Fibroblast of villous mesenchyme (primary cell): Measurements from ENCODE around the gene ENTPD1. TPM values are rescaled to one million over a fixed set of nuclear protein-coding genes. Genes with fewer than 3 reads are reported as not detected.
"Not testable (repeated sequence)": the region's sequence is repeated elsewhere in the genome, so short reads cannot be mapped to it uniquely, and the experiment has no call there.

Experiments used
- DNase-seq: peaks from one replicate; pipeline ENCODE4 v3.0.0-alpha.2; 2010; ENCODE audit warnings: low read depth
- H3K4me3 ChIP-seq: 2 replicates; pipeline ENCODE4 v1.5.1; 2011; ENCODE audit warnings: low read depth, mild to moderate bottlenecking, low read length
- total RNA-seq: library from RNA; depleted of rRNA; stranded (reverse); fragments of >200 nt; gene quantifications from 2 replicates; pipeline ENCODE4 v1.2.3, GENCODE V29; 2012
- TF ChIP-seq, protein P1 (sequence below): IDR thresholded peaks from 2 replicates; pipeline ENCODE4 v1.5.1; 2012; ENCODE audit warnings: low read depth, mild to moderate bottlenecking, low read length; ENCODE audit not compliant: insufficient read depth

Gene ENTPD1
- total RNA-seq, 1 donor, result 0.86 TPM

DNA sequence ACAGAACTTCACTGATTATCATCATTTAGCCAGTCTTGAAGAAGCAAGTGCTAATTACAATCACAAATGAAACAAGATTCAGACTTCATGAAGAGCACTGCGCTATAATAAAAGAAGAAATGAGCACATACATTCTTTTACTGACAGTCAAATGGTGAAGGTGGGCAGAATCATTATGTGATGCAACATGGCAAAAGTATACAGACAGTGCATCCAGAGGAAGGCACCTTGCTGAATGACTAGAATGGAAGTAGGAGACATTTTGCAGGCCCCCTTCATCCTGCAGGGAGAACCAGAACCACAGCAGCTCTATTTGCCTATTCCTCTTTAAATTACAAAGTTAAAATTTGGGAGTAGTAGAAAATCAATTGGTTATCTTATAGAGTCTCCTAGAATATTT is 120.8 kb downstream of the ENTPD1 start:
- TF ChIP-seq, protein P1, sequence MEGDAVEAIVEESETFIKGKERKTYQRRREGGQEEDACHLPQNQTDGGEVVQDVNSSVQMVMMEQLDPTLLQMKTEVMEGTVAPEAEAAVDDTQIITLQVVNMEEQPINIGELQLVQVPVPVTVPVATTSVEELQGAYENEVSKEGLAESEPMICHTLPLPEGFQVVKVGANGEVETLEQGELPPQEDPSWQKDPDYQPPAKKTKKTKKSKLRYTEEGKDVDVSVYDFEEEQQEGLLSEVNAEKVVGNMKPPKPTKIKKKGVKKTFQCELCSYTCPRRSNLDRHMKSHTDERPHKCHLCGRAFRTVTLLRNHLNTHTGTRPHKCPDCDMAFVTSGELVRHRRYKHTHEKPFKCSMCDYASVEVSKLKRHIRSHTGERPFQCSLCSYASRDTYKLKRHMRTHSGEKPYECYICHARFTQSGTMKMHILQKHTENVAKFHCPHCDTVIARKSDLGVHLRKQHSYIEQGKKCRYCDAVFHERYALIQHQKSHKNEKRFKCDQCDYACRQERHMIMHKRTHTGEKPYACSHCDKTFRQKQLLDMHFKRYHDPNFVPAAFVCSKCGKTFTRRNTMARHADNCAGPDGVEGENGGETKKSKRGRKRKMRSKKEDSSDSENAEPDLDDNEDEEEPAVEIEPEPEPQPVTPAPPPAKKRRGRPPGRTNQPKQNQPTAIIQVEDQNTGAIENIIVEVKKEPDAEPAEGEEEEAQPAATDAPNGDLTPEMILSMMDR, result no peak
- no peak overlapping the region for H3K4me3 ChIP-seq
- DNase-seq, result no peak

DNA sequence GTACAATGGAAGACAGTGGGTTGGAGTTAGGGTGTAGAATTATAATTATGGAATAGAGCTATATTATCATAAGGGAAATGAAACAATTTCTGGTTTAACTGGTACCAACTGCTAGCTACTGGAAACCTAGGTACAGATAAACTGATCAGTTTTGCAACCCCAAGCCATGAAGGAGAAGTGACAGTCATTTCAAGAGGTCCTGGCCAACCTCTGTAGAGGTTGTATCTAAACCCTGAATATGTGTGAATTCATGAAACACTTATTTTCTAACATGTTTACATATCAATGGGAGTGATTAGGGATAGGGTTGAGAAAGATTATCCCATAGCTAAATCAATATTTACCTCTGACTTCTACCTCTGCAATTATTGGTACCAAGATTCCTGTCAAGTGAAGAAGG is 121.9 kb downstream of the ENTPD1 start:
- no peak overlapping the region for H3K4me3 ChIP-seq
- no peak for DNase-seq
- TF ChIP-seq, protein P1, result no peak

DNA sequence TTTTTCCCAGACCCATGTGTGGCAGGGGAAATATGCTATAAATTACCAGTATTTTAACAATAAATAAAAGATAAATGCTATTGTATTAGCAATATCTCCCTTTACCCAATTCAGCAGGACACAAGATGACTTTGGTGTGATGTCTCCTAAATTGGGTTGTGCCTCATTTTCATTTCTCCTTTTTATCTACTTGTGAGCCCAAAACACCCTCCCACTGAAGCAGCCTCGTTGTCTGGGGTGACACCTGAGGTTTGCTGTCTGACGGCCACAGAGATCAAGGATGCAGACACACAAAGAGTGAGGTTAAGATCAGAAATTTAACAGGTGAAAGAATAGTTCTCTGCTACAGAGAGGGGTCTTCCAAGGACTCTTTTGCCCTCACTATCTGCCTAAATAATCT is 124.7 kb downstream of the ENTPD1 start:
- H3K4me3 ChIP-seq, result no peak overlapping the region
- TF ChIP-seq, protein P1, result no peak
- DNase-seq, result no peak

DNA sequence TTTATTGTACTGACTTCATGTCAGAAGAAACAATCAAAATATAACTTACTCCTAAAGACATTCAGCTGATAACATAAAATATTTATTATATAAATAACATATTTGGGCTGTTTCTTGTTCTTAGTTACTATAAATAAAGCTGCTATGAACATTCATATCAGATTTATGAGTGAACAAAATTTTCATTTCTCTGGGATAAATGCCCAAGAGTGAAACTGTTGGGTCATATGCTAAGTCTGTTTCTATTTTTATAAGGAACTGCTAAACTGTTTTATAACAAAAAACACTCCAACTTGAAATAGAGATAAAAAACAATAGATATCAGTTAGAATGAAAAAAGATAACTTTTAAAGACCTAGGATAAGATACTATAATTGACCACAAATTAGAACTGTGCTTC is 125.4 kb downstream of the ENTPD1 start:
- DNase-seq, result peak; percentile 6
- TF ChIP-seq, protein P1, result no peak
- no peak overlapping the region for H3K4me3 ChIP-seq

DNA sequence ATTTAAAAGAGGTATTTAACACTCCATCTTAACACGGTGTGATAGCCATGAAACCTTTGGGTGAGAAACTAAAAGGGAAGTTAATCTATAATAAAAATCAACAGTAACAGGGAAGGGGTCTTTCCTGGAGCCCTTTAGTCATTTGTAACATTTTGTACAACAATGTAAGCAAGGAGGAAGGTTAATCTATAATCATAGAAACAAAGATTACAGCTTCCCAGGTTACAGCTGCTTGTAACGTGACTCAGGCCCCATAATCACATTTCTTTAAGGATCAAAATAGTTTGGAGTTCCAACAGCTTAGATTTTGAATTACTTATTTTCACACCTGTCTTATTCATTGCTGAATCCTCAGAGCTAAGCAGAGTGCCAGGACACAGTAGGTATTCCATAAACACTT is 133.9 kb downstream of the ENTPD1 start:
- TF ChIP-seq, protein P1, result no peak
- no peak for DNase-seq
- no peak overlapping the region for H3K4me3 ChIP-seq

DNA sequence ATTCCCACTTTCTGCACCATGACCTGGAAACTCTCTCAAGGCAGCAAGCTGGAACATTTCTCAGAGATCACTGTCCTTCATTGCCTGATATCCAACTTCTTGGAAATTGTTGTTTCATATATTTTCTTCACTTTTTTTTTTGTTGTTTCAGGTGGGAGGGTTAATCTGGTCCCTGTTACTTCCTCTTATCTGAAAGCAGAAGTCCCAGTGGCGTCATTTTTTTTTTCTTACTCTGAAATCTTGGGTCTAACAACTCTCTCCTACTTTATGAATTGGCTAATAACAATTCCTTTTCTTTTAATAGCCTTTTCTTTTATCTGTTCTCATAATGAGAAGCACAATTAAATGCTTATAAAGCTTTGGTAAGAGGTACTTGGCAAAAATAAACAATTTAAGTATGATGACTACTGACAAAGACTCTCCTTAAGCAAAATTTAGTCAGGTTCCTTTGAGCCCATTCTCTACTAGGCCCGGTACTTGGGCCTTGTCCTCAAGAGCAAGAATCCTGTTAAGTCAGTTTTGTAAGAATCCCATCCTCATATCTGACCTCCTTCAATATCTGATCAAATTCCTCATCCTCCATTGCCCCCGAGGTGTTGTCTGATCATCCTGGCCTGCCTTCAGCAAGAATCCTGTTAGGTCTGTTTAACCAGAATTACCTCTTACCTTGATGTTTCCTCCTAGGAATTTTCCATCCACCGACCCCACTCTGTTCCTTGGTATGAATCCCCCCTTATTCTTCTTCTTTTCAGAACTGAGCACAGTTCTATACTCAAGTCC is 140.3 kb downstream of the ENTPD1 start:
- no peak overlapping the region for H3K4me3 ChIP-seq
- TF ChIP-seq, protein P1, result no peak
- no peak for DNase-seq

DNA sequence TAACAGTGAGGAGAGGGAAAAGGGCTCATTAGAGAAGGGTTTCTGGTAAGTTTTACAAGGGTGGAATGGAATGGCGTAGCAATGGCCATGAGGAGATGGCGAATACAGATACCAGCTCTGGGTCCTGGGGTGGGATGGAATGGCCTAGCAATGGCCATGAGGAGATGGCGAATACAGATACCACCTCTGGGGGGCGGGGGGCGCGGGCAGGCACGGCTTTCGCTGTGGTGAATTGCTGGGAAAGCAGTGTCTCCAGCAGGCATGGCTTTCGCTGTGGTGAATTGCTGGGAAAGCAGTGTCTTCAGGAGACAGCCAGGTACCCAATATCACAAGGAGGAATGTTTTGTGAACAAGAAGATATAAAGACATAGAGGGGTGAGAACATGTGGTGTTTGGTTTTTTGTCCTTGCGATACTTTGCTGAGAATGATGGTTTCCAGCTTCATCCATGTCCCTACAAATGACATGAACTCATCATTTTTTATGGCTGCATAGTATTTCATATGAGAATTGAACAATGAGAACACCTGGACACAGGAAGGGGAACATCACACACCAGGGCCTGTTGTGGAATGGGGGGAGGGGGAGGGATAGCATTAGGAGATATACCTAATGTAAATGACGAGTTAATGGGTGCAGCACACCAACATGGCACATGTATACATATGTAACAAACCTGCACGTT is 150.1 kb downstream of the ENTPD1 start:
- H3K4me3 ChIP-seq, DNase-seq: not testable (repeated sequence)
